Uterus (tissue), 4 donors: ENCODE results near the gene LYRM2. TPM values are rescaled to one million over a fixed set of nuclear protein-coding genes. Genes with fewer than 3 reads are reported as not detected.
A peak's percentile ranks its signal among the peaks of the same experiment; 100 is the strongest.

Source experiments
- DNase-seq, 2 donors: peaks; one replicate each; pipeline ENCODE4 v3.0.0-alpha.2; 2019 to 2020
- H3K27ac ChIP-seq, 2 donors: fragments of 200-600 bp; sonication (generic); 1 replicate in 1 of 2; 2 replicates in 1 of 2; pipeline ENCODE4 v1.5.1; 2016 to 2018
- H3K27me3 ChIP-seq, 2 donors: fragments of 200-600 bp; sonication (generic); one replicate each; pipeline ENCODE4 v1.5.1; 2018 to 2019; ENCODE audit warnings: control low read depth in 1 of 2
- H3K36me3 ChIP-seq, 2 donors: fragments of 200-600 bp; sonication (generic); one replicate each; pipeline ENCODE4 v1.5.1; 2019; ENCODE audit warnings: control low read depth in 1 of 2
- H3K4me1 ChIP-seq, 2 donors: fragments of 200-600 bp; sonication (generic); one replicate each; pipeline ENCODE4 v1.5.1; 2018 to 2019; ENCODE audit warnings: control low read depth in 1 of 2
- H3K4me3 ChIP-seq, 2 donors: fragments of 200-600 bp; sonication (generic); 1 replicate in 1 of 2; 2 replicates in 1 of 2; pipeline ENCODE4 v1.5.1; 2018 to 2019; ENCODE audit warnings: mild to moderate bottlenecking in 1 of 2
- H3K9me3 ChIP-seq, 2 donors: fragments of 200-600 bp; sonication (generic); one replicate each; pipeline ENCODE4 v1.5.1; 2019; ENCODE audit warnings: control low read depth in 1 of 2
- POLR2A ChIP-seq, 2 donors: fragments of 450-650 bp; IDR thresholded peaks; one replicate each; pipeline ENCODE4 v1.6.1; 2016; ENCODE audit warnings: antibody characterized with exemption in 2 of 2, mild to moderate bottlenecking in 1 of 2, moderate library complexity in 1 of 2
- intact Hi-C: fragments of 100-400 bp; cut with DNase I; formaldehyde crosslinking; loops from one replicate; pipeline ENCODE4 v1.15.1; 2023; ENCODE audit warnings: low total_unique reads
- total RNA-seq, 4 donors: library from RNA; depleted of rRNA in 3 of 4; stranded (reverse); fragments of >200 nt in 3 of 4; gene quantifications; one replicate each; pipeline versions ENCODE4 v1.1.0 to v1.2.4, GENCODE V29; 2014 to 2023
- TF ChIP-seq, protein P1 (sequence below), 4 experiments: fragments of 200-600 bp in 2 of 4; fragments of 450-650 bp in 2 of 4; sonication (generic) in 2 of 4; IDR thresholded peaks; one replicate each; pipeline ENCODE4 v1.5.1; 2016 to 2019; ENCODE audit warnings: antibody characterized with exemption in 4 of 4, mild to moderate bottlenecking in 2 of 4, moderate library complexity in 1 of 4
- donor health status: DM: yes; HTN: yes; CAD: no.

The LYRM2 gene, protein sequence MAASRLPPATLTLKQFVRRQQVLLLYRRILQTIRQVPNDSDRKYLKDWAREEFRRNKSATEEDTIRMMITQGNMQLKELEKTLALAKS
- 10 to 100 TPM in 2 of 4 donors, 1 to 10 TPM in 2; 2.3 to 35.7 (median 12.2) TPM for total RNA-seq

DNA sequence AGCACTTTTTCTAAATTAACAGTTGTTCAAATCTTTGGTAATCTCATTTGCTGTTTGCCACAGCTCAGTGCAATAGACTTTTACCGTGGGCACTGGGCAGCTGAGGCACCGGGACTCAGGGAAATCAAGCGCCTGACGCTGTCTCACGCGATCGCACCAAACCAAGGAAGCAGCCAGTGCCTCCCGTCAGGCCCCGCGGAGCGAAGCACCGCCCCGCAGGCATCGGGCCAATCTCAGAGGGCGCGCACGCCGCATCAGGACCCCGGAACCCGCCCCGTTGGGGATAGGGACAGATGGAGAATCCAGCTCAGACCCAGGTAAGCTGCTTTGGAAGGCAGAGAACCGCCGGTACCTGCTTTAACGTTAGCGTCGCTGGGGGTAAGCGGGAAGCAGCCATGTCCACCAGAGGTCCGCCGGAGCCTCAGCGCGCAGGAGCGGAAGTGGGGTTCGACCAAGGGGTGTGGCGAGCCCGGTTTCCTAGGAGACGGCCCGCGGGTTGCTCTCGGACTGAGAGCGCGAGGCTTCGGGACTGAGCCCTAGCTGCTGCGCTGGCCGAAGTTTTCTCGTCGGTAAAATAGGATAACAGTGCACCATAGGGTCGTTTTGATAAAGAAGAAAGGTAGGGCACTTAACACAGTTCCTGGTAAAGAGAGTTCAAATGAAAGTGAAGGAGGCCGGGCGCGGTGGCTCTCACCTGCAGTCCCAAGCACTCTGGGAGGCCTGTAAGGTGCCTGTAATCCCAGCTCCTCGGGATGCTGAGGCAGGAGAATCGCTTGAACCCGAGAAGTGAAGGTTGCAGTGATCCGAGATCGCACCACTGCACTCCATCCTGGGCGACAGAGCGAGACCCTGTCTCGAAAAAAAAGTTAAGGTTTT, at the start of gene LYRM2:
Gene LYRM2, minus strand, starts transcription at position 428 of the 876 bp plus-strand sequence. Its CDS starts 31 bp downstream, at position 397.
- Histone ChIP-seq H3K36me3 (no peaks in the 10 kb centered on the region), H3K27ac (peak within 1 kb of the TSS; percentile 90 to 95), H3K4me3 (peak within 1 kb of the TSS; percentile 79 to 82), H3K9me3 (no peaks in the 10 kb centered on the region), H3K27me3 (no peaks in the 10 kb centered on the region), H3K4me1 (no peaks in the 10 kb centered on the region)
- TF ChIP-seq, protein P1, sequence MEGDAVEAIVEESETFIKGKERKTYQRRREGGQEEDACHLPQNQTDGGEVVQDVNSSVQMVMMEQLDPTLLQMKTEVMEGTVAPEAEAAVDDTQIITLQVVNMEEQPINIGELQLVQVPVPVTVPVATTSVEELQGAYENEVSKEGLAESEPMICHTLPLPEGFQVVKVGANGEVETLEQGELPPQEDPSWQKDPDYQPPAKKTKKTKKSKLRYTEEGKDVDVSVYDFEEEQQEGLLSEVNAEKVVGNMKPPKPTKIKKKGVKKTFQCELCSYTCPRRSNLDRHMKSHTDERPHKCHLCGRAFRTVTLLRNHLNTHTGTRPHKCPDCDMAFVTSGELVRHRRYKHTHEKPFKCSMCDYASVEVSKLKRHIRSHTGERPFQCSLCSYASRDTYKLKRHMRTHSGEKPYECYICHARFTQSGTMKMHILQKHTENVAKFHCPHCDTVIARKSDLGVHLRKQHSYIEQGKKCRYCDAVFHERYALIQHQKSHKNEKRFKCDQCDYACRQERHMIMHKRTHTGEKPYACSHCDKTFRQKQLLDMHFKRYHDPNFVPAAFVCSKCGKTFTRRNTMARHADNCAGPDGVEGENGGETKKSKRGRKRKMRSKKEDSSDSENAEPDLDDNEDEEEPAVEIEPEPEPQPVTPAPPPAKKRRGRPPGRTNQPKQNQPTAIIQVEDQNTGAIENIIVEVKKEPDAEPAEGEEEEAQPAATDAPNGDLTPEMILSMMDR (IDR thresholded peaks at IDR 0.05) = peak in 3 of 4 experiments; percentile 16 to 49 (median 35)
- TF ChIP-seq POLR2A (IDR thresholded peaks at IDR 0.05) = peak; percentile 65 to 91
- intact Hi-C loops = no loop called here
- peak; percentile 95 to 96 for DNase-seq

DNA sequence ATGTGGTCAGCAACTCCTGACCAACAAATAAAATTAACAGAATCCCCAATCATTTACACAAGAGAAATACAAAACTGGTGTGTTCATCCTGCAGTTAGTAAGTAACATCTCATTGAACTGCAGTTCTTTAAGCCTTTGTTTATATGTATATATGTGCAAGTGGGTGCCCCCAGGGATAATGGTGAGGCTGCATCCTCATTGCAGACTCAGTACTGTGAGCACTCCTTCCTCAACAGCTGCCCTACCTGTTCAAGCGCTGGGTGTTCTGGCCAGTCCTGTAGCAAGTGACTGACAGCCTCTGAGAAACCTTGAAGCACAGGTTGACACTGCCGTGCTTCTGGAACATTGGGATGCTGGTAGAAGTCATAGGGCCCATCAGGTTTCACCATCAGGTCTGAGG, 49.8 kb upstream of the LYRM2 start:
- H3K36me3 ChIP-seq = no peaks in the 10 kb centered on the region
- no peaks in the 10 kb centered on the region for H3K4me1 ChIP-seq
- no peak for DNase-seq
- intact Hi-C loops = no loop called here
- H3K9me3 ChIP-seq = no peaks in the 10 kb centered on the region
- no peak overlapping the region for H3K4me3 ChIP-seq
- no peaks in the 10 kb centered on the region for H3K27me3 ChIP-seq
- H3K27ac ChIP-seq = no peak overlapping the region
- TF ChIP-seq, protein P1 (IDR thresholded peaks at IDR 0.05) = no peak
- no peak for TF ChIP-seq POLR2A (IDR thresholded peaks at IDR 0.05)

DNA sequence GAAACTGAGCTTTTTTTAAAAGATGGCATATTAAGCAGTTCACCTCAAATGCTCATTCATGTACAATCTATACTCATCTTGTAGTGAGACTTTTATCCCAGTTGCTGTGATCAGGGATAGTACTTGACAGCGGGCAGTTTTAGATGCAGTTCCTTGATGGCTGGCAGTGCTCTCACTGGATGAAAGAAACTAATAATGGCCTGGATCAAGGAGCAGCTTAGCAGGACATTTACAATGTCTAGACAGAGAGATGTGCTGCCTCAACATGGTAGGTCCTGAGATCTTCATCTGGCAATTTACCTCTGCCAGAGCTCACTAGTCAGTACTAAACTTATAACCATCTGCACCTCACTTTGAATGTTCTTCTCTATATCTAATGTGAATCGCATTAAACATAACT, 46.8 kb upstream of the LYRM2 start:
- intact Hi-C loops = no loop called here
- no peak for DNase-seq
- no peaks in the 10 kb centered on the region for H3K27me3 ChIP-seq
- H3K4me1 ChIP-seq = no peaks in the 10 kb centered on the region
- TF ChIP-seq, protein P1 (IDR thresholded peaks at IDR 0.05) = no peak
- TF ChIP-seq POLR2A (IDR thresholded peaks at IDR 0.05) = no peak
- no peaks in the 10 kb centered on the region for H3K9me3 ChIP-seq
- H3K4me3 ChIP-seq = no peak overlapping the region
- no peaks in the 10 kb centered on the region for H3K36me3 ChIP-seq
- H3K27ac ChIP-seq = no peak overlapping the region

DNA sequence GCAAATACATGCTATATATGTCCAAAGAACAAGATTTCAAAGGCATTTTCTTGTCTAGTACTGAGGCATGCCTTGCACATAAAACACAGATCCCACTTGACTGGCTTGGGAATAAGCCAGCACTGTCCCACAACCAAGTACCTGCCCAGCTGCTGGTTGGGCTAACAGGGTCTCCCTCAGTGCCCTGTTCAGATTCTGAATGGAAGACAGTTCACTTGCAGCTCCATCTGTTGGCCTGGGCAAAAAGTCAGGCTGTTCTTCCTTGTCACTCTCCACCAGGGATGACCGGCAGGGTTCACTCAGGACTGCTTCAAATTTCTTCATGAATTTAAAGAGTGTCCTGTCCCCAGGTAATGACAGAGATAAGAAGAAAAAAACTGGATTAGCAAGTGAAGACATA, 44.4 kb upstream of the LYRM2 start:
- TF ChIP-seq, protein P1 (IDR thresholded peaks at IDR 0.05) = no peak
- TF ChIP-seq POLR2A (IDR thresholded peaks at IDR 0.05) = no peak
- Histone ChIP-seq H3K9me3 (no peaks in the 10 kb centered on the region), H3K36me3 (no peaks in the 10 kb centered on the region), H3K4me3 (no peak overlapping the region), H3K27ac (no peak overlapping the region), H3K27me3 (no peaks in the 10 kb centered on the region), H3K4me1 (no peaks in the 10 kb centered on the region)
- DNase-seq = no peak
- intact Hi-C loops = no loop called here

DNA sequence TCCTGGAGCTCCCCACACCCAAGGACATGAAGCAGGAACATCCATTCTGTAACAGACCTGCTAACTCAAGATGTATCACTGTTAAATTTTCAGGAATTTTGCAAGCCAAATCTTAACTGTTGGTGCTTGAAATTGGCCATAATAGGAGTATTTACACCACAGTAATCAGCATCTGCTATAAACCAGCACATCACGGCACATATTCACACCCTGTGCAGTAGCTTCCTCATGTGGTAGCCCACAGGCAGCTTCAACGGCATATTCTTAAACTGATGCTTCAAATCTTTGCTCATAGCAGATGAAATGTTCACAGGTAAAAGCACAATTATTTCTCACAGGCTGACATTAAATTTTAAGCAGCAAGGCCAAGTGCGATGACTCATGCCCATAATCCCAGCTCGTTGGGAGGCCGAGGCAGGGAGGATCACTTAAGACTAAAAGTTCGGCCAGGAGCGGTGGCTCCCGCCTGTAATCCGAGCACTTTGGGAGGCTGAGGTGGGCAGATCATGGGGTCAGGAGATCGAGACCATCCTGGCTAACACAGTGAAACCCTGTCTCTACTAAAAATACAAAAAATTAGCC, 43.5 kb upstream of the LYRM2 start:
- no peak for DNase-seq
- no peak overlapping the region for H3K27ac ChIP-seq
- intact Hi-C loops = no loop called here

More for the DNA sequence above, 43.5 kb upstream of the LYRM2 start:
- H3K27me3 ChIP-seq = no peaks in the 10 kb centered on the region
- no peaks in the 10 kb centered on the region for H3K4me1 ChIP-seq
- TF ChIP-seq, protein P1 (IDR thresholded peaks at IDR 0.05) = no peak
- TF ChIP-seq POLR2A (IDR thresholded peaks at IDR 0.05) = no peak
- no peaks in the 10 kb centered on the region for H3K9me3 ChIP-seq
- no peak overlapping the region for H3K4me3 ChIP-seq
- H3K36me3 ChIP-seq = no peaks in the 10 kb centered on the region
